ENCODE data around the gene PDE4D.
A peak's percentile ranks its signal among the peaks of the same experiment; 100 is the strongest.

Gene PDE4D

DNA sequence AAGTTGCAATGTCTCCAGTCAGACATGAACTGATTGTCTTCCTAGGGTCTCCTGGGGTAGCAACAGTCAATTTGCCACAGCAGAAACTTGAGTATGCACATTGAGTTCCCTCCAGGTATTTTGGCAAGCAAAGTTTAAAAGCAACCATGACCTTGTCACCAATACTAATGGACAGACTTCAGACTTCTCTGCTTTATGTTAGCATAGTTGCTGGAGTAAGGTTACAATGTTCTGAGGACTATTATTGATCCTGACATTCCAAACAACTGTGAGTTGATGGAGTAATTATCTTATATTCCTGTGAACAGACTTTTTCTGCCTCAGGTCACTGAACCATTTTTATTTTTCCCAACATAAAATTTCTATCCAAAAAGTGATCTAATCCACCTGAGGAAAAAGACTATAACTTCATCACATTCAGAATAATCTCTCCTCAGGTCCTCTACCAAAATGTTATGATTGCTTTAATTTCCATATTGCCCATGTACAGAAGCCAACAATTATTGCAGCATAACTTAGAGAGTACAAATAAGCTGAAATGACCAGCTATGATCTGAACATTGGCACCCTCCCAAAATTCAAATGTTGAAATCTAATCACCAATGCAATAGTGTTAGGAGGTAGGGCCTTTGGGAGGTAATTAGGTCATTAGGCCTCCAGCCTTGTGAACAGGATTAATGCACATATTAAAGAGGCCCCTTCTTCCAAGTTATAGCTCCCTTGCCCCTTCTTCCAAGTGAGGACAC is 228.3 kb downstream of the PDE4D start:
- H3K4me3 ChIP-seq (ENCODE audit: control insufficient read depth, low read depth, low read length), result no peak overlapping the region
- DNase-seq (ENCODE audit: low read depth), result peak; percentile 12
- TF ChIP-seq, protein P1, sequence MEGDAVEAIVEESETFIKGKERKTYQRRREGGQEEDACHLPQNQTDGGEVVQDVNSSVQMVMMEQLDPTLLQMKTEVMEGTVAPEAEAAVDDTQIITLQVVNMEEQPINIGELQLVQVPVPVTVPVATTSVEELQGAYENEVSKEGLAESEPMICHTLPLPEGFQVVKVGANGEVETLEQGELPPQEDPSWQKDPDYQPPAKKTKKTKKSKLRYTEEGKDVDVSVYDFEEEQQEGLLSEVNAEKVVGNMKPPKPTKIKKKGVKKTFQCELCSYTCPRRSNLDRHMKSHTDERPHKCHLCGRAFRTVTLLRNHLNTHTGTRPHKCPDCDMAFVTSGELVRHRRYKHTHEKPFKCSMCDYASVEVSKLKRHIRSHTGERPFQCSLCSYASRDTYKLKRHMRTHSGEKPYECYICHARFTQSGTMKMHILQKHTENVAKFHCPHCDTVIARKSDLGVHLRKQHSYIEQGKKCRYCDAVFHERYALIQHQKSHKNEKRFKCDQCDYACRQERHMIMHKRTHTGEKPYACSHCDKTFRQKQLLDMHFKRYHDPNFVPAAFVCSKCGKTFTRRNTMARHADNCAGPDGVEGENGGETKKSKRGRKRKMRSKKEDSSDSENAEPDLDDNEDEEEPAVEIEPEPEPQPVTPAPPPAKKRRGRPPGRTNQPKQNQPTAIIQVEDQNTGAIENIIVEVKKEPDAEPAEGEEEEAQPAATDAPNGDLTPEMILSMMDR (conservative IDR thresholded peaks at IDR 0.05; ENCODE audit: control insufficient read depth, insufficient read depth, low read depth, low read length), result no peak

DNA sequence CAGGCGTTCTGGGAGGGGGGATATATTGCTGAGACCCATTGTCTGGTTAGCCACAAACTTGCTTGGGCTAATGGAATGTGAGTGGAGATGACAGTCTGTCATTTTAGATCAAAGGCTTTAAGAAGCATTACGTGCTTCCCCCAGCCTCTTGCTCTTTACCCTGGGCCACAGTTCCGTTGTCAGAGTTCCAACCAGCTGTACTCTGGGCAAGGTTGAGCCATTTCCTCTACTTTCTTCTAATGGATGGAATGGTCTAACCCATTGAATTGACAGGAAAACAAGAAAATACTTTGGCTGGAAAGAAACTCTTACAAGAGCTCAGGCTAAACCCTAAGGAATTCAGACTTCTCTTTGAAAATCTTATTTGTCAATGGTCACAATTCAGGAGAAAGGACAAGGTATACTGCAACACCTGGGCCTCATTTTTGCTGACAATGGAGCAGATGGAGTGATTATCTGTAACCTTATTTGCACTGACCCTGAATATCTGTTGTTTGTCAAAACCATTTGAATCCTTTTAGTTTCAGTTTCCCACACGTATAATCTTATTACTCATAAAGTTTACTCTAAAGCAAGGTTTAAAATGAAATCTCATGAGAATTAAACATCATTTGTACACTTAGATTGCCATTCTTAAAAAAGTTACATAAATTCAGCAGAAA is 231.4 kb downstream of the PDE4D start:
- H3K4me3 ChIP-seq (ENCODE audit: control insufficient read depth, low read depth, low read length), result no peak overlapping the region
- no peak for DNase-seq (ENCODE audit: low read depth)
- TF ChIP-seq, protein P1 (conservative IDR thresholded peaks at IDR 0.05; ENCODE audit: control insufficient read depth, insufficient read depth, low read depth, low read length), result no peak

DNA sequence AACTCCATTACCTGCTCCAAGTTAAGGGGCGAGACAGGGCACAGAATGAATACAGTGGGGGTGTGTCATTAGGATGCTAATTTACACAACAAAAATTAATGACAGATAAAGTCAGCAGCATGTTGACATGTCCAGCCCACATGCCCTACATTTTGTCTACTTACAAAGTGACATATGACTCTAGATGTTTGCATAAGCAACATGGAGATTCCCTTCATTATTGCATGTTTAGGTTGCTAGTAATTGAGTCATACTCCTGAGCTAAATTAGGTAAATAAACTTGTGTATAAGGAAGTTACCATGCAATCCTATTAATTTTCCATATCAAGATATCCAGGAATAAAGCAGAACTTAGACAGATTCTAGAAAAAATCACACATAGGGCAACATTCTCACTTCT is 232.2 kb downstream of the PDE4D start:
- no peak overlapping the region for H3K4me3 ChIP-seq (ENCODE audit: control insufficient read depth, low read depth, low read length)
- DNase-seq (ENCODE audit: low read depth), result peak; percentile 6
- TF ChIP-seq, protein P1 (conservative IDR thresholded peaks at IDR 0.05; ENCODE audit: control insufficient read depth, insufficient read depth, low read depth, low read length), result no peak

DNA sequence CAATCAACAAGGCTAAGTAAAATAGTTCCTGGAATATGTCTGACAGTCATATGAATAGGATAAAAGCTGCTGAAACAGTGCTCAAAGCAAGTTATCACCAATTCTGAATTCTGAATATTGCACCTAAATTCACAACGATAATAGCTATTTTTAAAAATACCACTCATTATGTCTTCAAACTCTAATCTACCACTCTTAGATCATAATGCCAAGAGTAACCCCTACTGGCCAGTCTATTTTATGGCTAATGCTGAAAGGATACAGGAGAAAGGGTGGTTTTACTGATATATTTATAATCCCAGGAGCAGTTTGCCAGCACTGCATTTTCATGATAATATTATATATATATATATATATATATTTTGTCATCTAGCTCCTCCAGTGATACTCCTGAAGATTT is 232.8 kb downstream of the PDE4D start:
- DNase-seq (ENCODE audit: low read depth), result peak; percentile 47

DNA sequence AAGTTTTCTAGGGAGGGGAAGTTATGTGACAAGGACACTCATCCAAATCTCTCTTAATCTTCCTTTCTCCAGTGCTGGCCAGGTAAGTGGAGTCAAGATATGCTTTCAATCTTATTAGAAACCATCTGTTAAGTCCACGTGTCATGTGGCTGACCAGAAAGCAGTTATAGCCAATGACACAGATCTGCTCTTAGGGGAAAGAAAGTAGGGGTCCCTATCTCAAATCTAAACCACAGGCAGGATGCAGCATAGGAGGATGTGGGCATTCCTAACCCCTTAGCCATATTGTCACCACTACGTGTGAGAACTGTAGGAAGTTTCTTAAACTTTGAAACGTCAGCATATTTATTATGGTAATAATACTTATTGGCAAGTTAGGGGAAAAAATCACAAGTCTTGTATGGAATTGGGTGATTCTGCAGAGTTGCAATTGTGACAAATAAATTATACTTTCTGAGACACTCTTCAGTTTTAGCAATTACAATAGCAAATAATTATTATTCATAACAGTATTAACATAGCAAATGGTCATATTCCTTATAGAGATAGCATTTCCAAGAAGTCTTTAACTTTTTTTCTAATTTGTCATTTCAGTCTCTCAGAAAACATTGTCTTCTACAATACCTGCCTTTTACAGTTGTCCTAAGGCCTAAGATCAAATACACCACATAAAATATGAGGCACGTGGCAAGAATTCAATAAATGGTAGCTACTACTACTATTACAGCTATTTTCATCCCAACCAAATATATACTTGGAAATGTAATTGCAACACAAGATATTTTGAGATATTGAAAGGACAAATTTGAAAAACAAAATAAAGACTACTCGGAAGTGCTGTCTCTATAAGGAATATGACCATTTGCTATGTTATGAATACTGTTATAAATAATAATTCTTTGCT is 236.9 kb downstream of the PDE4D start:
- DNase-seq (ENCODE audit: low read depth), result no peak
- H3K4me3 ChIP-seq (ENCODE audit: control insufficient read depth, low read depth, low read length), result no peak overlapping the region
- TF ChIP-seq, protein P1 (conservative IDR thresholded peaks at IDR 0.05; ENCODE audit: control insufficient read depth, insufficient read depth, low read depth, low read length), result no peak

More for the DNA sequence above, 232.8 kb downstream of the PDE4D start:
- TF ChIP-seq, protein P1 (conservative IDR thresholded peaks at IDR 0.05; ENCODE audit: control insufficient read depth, insufficient read depth, low read depth, low read length), result peak; percentile 53
- H3K4me3 ChIP-seq (ENCODE audit: control insufficient read depth, low read depth, low read length), result no peak overlapping the region

DNA sequence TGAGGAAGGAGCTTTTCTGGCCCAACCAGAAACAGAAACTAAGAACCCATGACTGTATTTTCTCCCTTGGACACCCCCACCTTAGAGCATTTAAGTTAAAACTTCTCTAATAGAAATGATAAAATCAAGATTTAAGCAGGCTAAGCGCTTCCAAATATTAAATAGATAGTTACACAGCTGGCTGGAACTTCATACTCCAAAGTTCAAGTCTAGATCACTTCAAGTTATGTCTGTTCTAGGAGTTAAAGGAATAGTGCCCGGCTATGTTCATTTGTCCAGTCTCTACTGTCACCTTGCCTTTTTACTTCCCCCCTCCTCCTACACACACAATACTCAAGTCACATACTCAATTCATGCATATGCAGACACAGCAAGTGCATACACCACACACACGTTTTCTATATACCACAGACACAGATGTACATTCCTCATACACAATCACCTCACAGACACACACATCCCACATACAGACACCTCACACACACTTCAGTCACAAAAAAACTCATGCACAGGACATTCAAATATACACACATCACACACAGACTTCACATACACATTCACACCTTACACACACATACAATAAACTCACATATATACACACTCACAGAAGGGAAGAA is 237.7 kb downstream of the PDE4D start:
- DNase-seq (ENCODE audit: low read depth), result no peak
- TF ChIP-seq, protein P1 (conservative IDR thresholded peaks at IDR 0.05; ENCODE audit: control insufficient read depth, insufficient read depth, low read depth, low read length), result no peak
- no peak overlapping the region for H3K4me3 ChIP-seq (ENCODE audit: control insufficient read depth, low read depth, low read length)
